Loucy (cell line): ENCODE measurements around the gene SNX11.
"Not testable (repeated sequence)": the region's sequence is repeated elsewhere in the genome, so short reads cannot be mapped to it uniquely, and the experiment has no call there.

ENCODE experiments used
- H2AFZ ChIP-seq: fragments of 200-600 bp; sonication (generic); 2 replicates; pipeline ENCODE4 v1.6.0; 2016; ENCODE audit warnings: antibody characterized with exemption, mild to moderate bottlenecking, low read length, moderate library complexity
- H3F3A ChIP-seq: fragments of 200-600 bp; 2 replicates; pipeline ENCODE4 v1.6.0; 2016; ENCODE audit warnings: antibody characterized with exemption, low read depth, mild to moderate bottlenecking
- H3K27me3 ChIP-seq: fragments of 200-600 bp; sonication (generic); 2 replicates; pipeline ENCODE4 v1.6.1; 2014; ENCODE audit warnings: low read length, mild to moderate bottlenecking; ENCODE audit not compliant: insufficient read depth, poor library complexity, severe bottlenecking
- H3K36me3 ChIP-seq: fragments of 200-600 bp; sonication (generic); 2 replicates; pipeline ENCODE4 v1.6.1; 2016; ENCODE audit warnings: low read length; ENCODE audit not compliant: insufficient read depth
- H3K4me1 ChIP-seq: fragments of 200-600 bp; sonication (generic); 2 replicates; pipeline ENCODE4 v1.5.1; 2014; ENCODE audit warnings: low read length, mild to moderate bottlenecking; ENCODE audit not compliant: insufficient read depth, poor library complexity, severe bottlenecking
- H3K4me2 ChIP-seq: fragments of 200-600 bp; sonication (generic); 2 replicates; pipeline ENCODE4 v1.6.0; 2014; ENCODE audit warnings: antibody characterized with exemption, low read length, low read depth, mild to moderate bottlenecking; ENCODE audit not compliant: poor library complexity, severe bottlenecking
- H3K4me3 ChIP-seq: fragments of 200-600 bp; sonication (generic); 2 replicates; pipeline ENCODE4 v1.5.1; 2014; ENCODE audit warnings: low read length, mild to moderate bottlenecking, mixed read lengths; ENCODE audit not compliant: poor library complexity, severe bottlenecking
- H3K79me2 ChIP-seq: fragments of 200-600 bp; sonication (generic); 2 replicates; pipeline ENCODE4 v1.6.1; 2014; ENCODE audit warnings: low read length; ENCODE audit not compliant: insufficient read depth
- H3K9ac ChIP-seq: fragments of 200-600 bp; sonication (generic); 2 replicates; pipeline ENCODE4 v1.6.0; 2014; ENCODE audit warnings: mild to moderate bottlenecking, low read depth, low read length, moderate library complexity; ENCODE audit not compliant: poor library complexity, severe bottlenecking
- H3K9me2 ChIP-seq: fragments of 200-600 bp; sonication (generic); replicated peaks from 2 replicates; pipeline ENCODE4 v1.6.1; 2016; ENCODE audit warnings: low read depth, low read length, mixed read lengths
- H3K9me3 ChIP-seq: fragments of 200-600 bp; sonication (generic); 2 replicates; pipeline ENCODE4 v1.6.1; 2014; ENCODE audit warnings: mild to moderate bottlenecking, antibody characterized with exemption, low read length, low read depth; ENCODE audit not compliant: insufficient read depth
- H4K20me1 ChIP-seq: fragments of 200-600 bp; sonication (generic); 2 replicates; pipeline ENCODE4 v1.6.0; 2014; ENCODE audit warnings: antibody characterized with exemption, low read length, mild to moderate bottlenecking; ENCODE audit not compliant: insufficient read depth, poor library complexity, severe bottlenecking
- CTCF ChIP-seq: fragments of 200-600 bp; sonication (generic); conservative IDR thresholded peaks from 2 replicates; pipeline ENCODE4 v1.5.1; 2014; ENCODE audit warnings: mild to moderate bottlenecking, antibody characterized with exemption, low read length
- EZH2phosphoT487 ChIP-seq: fragments of 200-600 bp; IDR thresholded peaks from 2 replicates; pipeline ENCODE4 v1.6.1; 2018; ENCODE audit warnings: antibody characterized with exemption, mild to moderate bottlenecking, moderate library complexity, borderline replicate concordance

The SNX11 gene

GRCh38 chr17:48074322-48075081 is 33.1 kb upstream of the SNX11 start:
- Histone ChIP-seq H3K9me2 (no peaks in the 10 kb centered on the region), H3K4me3 (no peak overlapping the region), H3K79me2 (peaks cover 14% of the 10 kb centered on the region), H3K27me3 (no peaks in the 10 kb centered on the region), H4K20me1 (peaks cover 6% of the 10 kb centered on the region), H3K4me2 (no peak overlapping the region), H3K36me3 (peaks cover 70% of the 10 kb centered on the region), H3K9ac (no peak overlapping the region), H3F3A (0 out of 2 replicates have a peak, but pooled peaks cover 2% of the 10 kb centered on the region), H2AFZ (no peak overlapping the region), H3K4me1 (no peaks in the 10 kb centered on the region), H3K9me3 (no peaks in the 10 kb centered on the region)
- TF ChIP-seq CTCF (peak; percentile 86), EZH2phosphoT487 (no peak)

GRCh38 chr17:48077152-48077551 is 30.4 kb upstream of the SNX11 start:
- H3K36me3 ChIP-seq = peaks cover 46% of the 10 kb centered on the region
- H3K4me2 ChIP-seq = not testable (repeated sequence)

GRCh38 chr17:48081858-48082257 is 25.7 kb upstream of the SNX11 start:
- TF ChIP-seq EZH2phosphoT487 (no peak), CTCF (no peak)
- Histone ChIP-seq H3K4me2 (no peak overlapping the region), H3F3A (no peaks in the 10 kb centered on the region), H4K20me1 (peaks cover 32% of the 10 kb centered on the region), H3K4me1 (peaks cover 4% of the 10 kb centered on the region), H3K9ac (no peak overlapping the region), H3K9me2 (no peaks in the 10 kb centered on the region), H3K79me2 (peaks cover 74% of the 10 kb centered on the region), H3K4me3 (no peak overlapping the region), H3K36me3 (peaks cover 2% of the 10 kb centered on the region; the same call in 1 of the 2 replicates), H3K27me3 (no peaks in the 10 kb centered on the region), H3K9me3 (no peaks in the 10 kb centered on the region), H2AFZ (no peak overlapping the region)

More at GRCh38 chr17:48077152-48077551, 30.4 kb upstream of the SNX11 start:
- not testable (repeated sequence) for H3K9me2 ChIP-seq, H3K4me3 ChIP-seq, H3K9ac ChIP-seq, H3K27me3 ChIP-seq, H3K4me1 ChIP-seq, H3F3A ChIP-seq, H2AFZ ChIP-seq, H3K9me3 ChIP-seq
- Histone ChIP-seq H4K20me1 (peaks cover 16% of the 10 kb centered on the region), H3K79me2 (peaks cover 36% of the 10 kb centered on the region)

GRCh38 chr17:48084932-48085331 is 22.6 kb upstream of the SNX11 start:
- Histone ChIP-seq H3K4me2 (no peak overlapping the region), H3K4me3 (no peak overlapping the region), H3F3A (no peaks in the 10 kb centered on the region), H3K4me1 (peaks cover 4% of the 10 kb centered on the region), H2AFZ (no peak overlapping the region), H3K9me2 (no peaks in the 10 kb centered on the region), H3K79me2 (peaks cover 80% of the 10 kb centered on the region), H3K9me3 (no peaks in the 10 kb centered on the region), H4K20me1 (peaks cover 32% of the 10 kb centered on the region), H3K9ac (no peak overlapping the region), H3K27me3 (no peaks in the 10 kb centered on the region), H3K36me3 (no peaks in the 10 kb centered on the region)
- no peak for TF ChIP-seq CTCF
